Activated CD8-positive, alpha-beta memory T cell treated with anti-CD3 and anti-CD28 coated beads, Interleukin-2, amount 10 ng/mL, durations not matched to agents 7 days and 5 days (primary cell): ENCODE measurements around the gene PHACTR1. TPM values are rescaled to one million over a fixed set of nuclear protein-coding genes. Genes with fewer than 3 reads are reported as not detected.

Experiments
- ATAC-seq: fragments of 150-1000 bp; cut with Tn5 transposase; one replicate; pipeline ENCODE4 v1.10.0; 2021; ENCODE audit warnings: moderate library complexity
- CTCF ChIA-PET: fragments of 350-600 bp; sonication (Branson Sonifier 250); formaldehyde crosslinking; loops from one replicate; lab custom pipeline; 2021; ENCODE audit warnings: antibody characterized with exemption; lab: Charles Lee
- DNase-seq: peaks from one replicate; pipeline ENCODE4 v3.0.0-alpha.2; 2020
- H3K27ac Mint-ChIP-seq: one replicate; pipeline ENCODE4 v1.8.0; 2021; ENCODE audit warnings: mild to moderate bottlenecking, mixed read lengths
- H3K27me3 Mint-ChIP-seq: one replicate; pipeline ENCODE4 v1.8.0; 2021; ENCODE audit warnings: mixed read lengths
- H3K36me3 Mint-ChIP-seq: one replicate; pipeline ENCODE4 v1.8.0; 2021; ENCODE audit warnings: mild to moderate bottlenecking, mixed read lengths
- H3K4me1 Mint-ChIP-seq: one replicate; pipeline ENCODE4 v1.8.0; 2021; ENCODE audit warnings: mixed read lengths
- H3K4me3 Mint-ChIP-seq: one replicate; pipeline ENCODE4 v1.8.0; 2021; ENCODE audit warnings: mild to moderate bottlenecking, moderate library complexity, mixed read lengths
- H3K9me3 Mint-ChIP-seq: one replicate; pipeline ENCODE4 v1.8.0; 2022; ENCODE audit warnings: low read depth, mixed read lengths
- total RNA-seq, 2 experiments: library from RNA; stranded (reverse); gene quantifications; one replicate each; pipeline ENCODE4 v1.2.3, GENCODE V29; 2021

Gene PHACTR1
- total RNA-seq, 2 experiments from 2014 or later = 0.73 to 2.2 TPM

DNA sequence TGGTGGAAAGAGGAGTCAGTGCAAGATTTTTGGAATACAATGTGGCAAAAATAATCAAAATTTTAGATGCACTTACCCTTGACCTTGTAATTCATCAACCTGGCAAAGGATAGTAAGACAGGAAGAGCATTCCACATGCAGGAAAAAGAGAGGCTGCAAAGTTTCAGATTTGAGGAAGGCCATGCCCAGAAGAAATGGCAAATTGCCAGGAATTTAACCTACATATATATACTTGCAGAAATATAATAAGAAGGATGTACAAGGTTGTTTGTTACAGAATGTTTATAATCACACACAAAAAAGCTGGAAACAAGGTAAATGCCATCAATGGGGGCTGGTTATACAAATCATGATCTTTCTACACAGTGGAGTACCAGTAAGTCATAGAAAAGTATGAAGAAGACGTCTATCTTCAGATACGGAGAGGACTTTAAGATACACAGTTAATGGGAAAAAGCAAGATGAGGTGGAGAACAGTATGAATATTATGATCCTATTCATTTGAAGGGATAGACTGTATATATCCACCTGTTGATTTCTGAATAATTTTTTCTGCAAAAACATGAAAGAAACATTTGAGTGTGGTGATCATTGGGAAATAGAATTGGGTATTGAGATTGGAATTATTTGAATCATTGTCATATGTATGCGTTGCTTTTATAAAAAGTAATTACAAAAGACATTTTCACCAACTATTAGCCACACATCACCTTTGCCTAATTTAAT, 358.0 kb downstream of the PHACTR1 start:
- H3K27ac Mint-ChIP-seq = no peak overlapping the region
- ATAC-seq (no peak), DNase-seq (no peak)
- CTCF ChIA-PET = no interaction called here
- H3K9me3 Mint-ChIP-seq = no peaks in the 10 kb centered on the region
- H3K4me1 Mint-ChIP-seq = no peaks in the 10 kb centered on the region
- no peak overlapping the region for H3K4me3 Mint-ChIP-seq
- H3K36me3 Mint-ChIP-seq = no peaks in the 10 kb centered on the region
- H3K27me3 Mint-ChIP-seq = peaks cover 17% of the 10 kb centered on the region

DNA sequence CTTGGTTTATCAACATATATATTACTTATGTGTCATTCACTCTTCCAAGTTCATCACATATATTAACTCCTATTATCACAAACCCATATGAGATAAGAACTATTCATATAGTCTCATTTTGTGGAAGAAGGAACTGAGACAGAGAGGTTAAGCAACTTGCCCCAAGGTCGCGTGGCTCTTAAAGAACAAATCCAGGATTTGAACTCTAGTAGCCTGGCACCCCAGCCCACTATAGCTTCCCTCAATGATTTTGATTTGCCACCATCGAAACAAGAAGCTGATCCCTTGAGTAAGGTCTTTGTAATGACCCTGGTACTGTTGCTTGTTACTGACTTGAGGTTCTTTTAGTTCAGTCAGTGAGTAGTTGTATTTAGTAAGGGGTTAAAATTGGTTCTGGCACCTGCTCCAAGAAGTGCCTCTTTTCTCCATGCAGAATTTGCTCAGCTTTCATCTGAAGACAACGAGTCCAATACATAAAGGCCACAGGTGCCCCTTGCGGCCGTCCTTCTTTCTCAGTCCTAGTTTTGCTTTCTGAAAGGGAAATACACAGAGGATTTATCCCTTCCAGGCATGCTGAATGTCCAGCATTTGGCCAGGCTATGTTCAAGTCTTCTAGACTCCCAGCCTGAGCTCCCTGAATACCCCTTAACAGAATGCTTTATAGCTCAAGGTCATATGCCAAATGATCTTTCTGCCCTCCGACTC, 358.7 kb downstream of the PHACTR1 start:
- H3K27me3 Mint-ChIP-seq = peaks cover 20% of the 10 kb centered on the region
- no peaks in the 10 kb centered on the region for H3K9me3 Mint-ChIP-seq
- H3K4me3 Mint-ChIP-seq = no peak overlapping the region
- CTCF ChIA-PET = no interaction called here
- H3K27ac Mint-ChIP-seq = no peak overlapping the region
- ATAC-seq (no peak), DNase-seq (no peak)
- no peaks in the 10 kb centered on the region for H3K36me3 Mint-ChIP-seq
- H3K4me1 Mint-ChIP-seq = no peaks in the 10 kb centered on the region

DNA sequence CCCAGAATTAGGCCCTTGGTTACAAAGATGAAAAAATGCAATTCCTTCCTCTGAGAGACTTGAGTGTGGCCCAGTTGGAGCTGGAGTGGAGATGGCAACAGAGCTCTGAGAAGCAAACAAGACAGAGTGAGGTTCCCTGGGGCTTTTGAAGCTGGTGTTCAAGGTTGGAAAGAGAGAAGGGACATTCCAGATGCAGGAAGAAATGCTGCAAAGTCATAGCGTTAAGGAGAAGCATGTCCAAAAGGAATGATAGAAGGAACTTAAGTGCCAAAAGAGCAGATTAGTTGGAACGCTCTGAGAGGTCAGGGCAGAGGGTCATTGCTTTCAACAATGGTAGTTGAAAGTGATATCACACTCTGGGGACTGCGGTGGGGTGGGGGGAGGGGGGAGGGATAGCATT, 360.0 kb downstream of the PHACTR1 start:
- ATAC-seq (no peak), DNase-seq (no peak)
- H3K9me3 Mint-ChIP-seq = no peaks in the 10 kb centered on the region
- CTCF ChIA-PET = no interaction called here
- H3K36me3 Mint-ChIP-seq = no peaks in the 10 kb centered on the region
- H3K27me3 Mint-ChIP-seq = peaks cover 24% of the 10 kb centered on the region
- H3K4me3 Mint-ChIP-seq = no peak overlapping the region
- no peaks in the 10 kb centered on the region for H3K4me1 Mint-ChIP-seq
- H3K27ac Mint-ChIP-seq = no peak overlapping the region

GRCh38 chr6:13077117-13077516, 360.6 kb downstream of the PHACTR1 start:
- Mint-ChIP-seq H3K27ac (no peak overlapping the region), H3K4me3 (no peak overlapping the region), H3K36me3 (no peaks in the 10 kb centered on the region), H3K4me1 (no peaks in the 10 kb centered on the region), H3K9me3 (no peaks in the 10 kb centered on the region), H3K27me3 (peaks cover 24% of the 10 kb centered on the region)
- DNase-seq (no peak), ATAC-seq (no peak)
- CTCF ChIA-PET = no interaction called here

GRCh38 chr6:13079096-13079723, 362.6 kb downstream of the PHACTR1 start:
- peaks cover 17% of the 10 kb centered on the region for H3K27me3 Mint-ChIP-seq

DNA sequence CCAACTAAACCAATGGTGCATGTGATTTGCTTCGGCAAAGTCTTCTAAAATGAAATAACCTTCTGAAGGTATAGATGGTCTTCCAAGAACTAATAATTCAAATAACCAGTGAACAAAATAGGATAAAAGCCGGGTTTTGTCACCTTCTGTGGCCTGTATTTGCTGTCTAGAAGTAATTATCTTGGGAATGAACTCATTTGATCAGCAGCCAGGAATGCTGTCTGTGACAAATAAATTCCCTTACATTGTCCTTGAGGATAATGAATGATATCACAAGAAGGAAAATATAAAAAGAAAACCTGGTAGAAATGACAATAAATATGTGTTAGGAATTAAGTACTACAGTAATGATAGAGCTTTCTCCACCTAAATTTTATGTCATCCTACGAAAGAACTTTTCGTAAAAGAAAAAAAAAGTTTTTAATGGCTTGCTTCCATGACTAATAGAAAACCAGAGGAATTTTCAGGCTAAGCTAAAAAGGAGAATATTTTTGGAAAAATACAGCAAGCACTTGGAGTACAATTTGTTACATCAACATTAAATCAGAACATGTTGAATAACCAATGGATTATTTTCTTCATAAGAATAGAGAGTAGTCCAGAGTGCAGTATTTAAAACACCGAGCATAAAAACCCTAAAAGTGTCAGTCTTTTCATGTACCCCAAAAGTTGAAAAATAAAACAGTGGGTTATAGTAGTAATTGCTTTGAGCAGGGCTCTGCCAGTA, 364.1 kb downstream of the PHACTR1 start:
- no peaks in the 10 kb centered on the region for H3K4me1 Mint-ChIP-seq
- CTCF ChIA-PET = no interaction called here
- DNase-seq (no peak), ATAC-seq (no peak)
- H3K27ac Mint-ChIP-seq = no peak overlapping the region
- H3K9me3 Mint-ChIP-seq = no peaks in the 10 kb centered on the region
- no peak overlapping the region for H3K4me3 Mint-ChIP-seq
- H3K36me3 Mint-ChIP-seq = no peaks in the 10 kb centered on the region
- H3K27me3 Mint-ChIP-seq = peaks cover 14% of the 10 kb centered on the region

More at GRCh38 chr6:13079096-13079723, 362.6 kb downstream of the PHACTR1 start:
- CTCF ChIA-PET = no interaction called here
- Mint-ChIP-seq H3K4me3 (no peak overlapping the region), H3K9me3 (no peaks in the 10 kb centered on the region), H3K27ac (no peak overlapping the region), H3K4me1 (no peaks in the 10 kb centered on the region), H3K36me3 (no peaks in the 10 kb centered on the region)
- no peak for ATAC-seq
- DNase-seq = no peak

- ATAC-seq = no peak
- Mint-ChIP-seq H3K4me3 (no peak overlapping the region), H3K36me3 (no peaks in the 10 kb centered on the region), H3K4me1 (no peaks in the 10 kb centered on the region), H3K27me3 (peaks cover 9% of the 10 kb centered on the region), H3K27ac (no peak overlapping the region), H3K9me3 (no peaks in the 10 kb centered on the region)
- CTCF ChIA-PET = no interaction called here
- DNase-seq = no peak
Measured at GRCh38 chr6:13081189-13081563, 364.6 kb downstream of the PHACTR1 start.

GRCh38 chr6:13089296-13089994, 372.9 kb downstream of the PHACTR1 start:
- Mint-ChIP-seq H3K36me3 (no peaks in the 10 kb centered on the region), H3K4me3 (no peak overlapping the region), H3K27ac (no peak overlapping the region), H3K27me3 (peaks cover 8% of the 10 kb centered on the region), H3K9me3 (no peaks in the 10 kb centered on the region), H3K4me1 (no peaks in the 10 kb centered on the region)
- no peak for DNase-seq
- no peak for ATAC-seq
- CTCF ChIA-PET = no interaction called here

DNA sequence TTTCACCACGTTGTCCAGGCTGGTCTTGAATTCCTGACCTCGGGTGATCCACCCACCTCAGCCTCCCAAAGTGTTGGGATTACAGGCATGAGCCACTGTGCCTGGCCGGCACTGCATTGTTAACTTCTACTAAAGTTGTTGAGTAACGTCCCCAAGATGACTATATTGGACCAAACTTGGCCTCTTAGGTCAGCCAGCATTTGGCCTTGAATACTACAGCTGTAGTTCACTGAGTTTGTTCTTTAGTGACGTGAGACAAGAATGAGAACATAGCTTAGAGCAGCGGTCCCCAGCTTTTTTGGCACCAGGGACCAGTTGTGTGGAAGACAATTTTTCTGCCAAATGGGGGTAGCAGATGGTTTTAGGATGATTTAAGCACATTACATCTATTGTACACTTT, 374.6 kb downstream of the PHACTR1 start:
- no peak overlapping the region for H3K4me3 Mint-ChIP-seq

DNA sequence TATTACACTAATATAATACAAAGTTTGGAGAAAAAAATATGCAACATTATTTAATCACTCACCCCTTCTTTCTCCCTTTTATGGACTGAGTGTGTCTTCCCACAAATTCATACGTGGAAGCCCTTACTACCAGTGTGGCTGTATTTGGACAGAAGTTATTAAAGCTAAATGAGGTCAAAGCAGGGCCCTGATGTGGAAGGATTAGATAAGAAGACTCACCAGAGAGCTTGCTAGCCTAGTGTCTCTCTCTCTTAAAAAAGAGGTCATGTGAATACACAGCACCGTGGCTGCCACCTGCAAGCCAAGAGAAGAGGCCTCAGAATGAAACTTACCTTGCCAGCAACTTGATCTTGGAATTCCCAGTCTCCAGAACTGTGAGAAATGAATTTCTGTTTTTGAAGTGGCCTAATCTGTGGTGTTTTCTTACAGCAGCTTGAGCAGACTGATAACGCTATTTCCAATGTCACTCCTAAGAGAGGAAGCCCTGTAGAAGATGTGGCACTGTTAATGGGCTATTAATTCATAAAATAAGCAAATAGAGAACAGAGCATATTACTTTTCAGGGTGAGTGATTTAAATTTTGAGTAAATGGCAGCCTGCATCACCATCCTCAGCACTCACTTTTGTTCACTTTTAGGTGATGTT, 378.3 kb downstream of the PHACTR1 start:
- Mint-ChIP-seq H3K4me3 (no peak overlapping the region), H3K36me3 (no peaks in the 10 kb centered on the region), H3K9me3 (no peaks in the 10 kb centered on the region), H3K27ac (no peak overlapping the region), H3K4me1 (no peaks in the 10 kb centered on the region), H3K27me3 (peaks cover 3% of the 10 kb centered on the region)
- CTCF ChIA-PET = no interaction called here
- DNase-seq (no peak), ATAC-seq (no peak)

More for the DNA sequence above, 374.6 kb downstream of the PHACTR1 start:
- Mint-ChIP-seq H3K36me3 (no peaks in the 10 kb centered on the region), H3K9me3 (no peaks in the 10 kb centered on the region), H3K4me1 (no peaks in the 10 kb centered on the region), H3K27ac (no peak overlapping the region), H3K27me3 (peaks cover 11% of the 10 kb centered on the region)
- DNase-seq = no peak
- CTCF ChIA-PET = no interaction called here
- ATAC-seq = no peak

GRCh38 chr6:13096084-13096483, 379.5 kb downstream of the PHACTR1 start:
- DNase-seq (no peak), ATAC-seq (no peak)
- H3K27me3 Mint-ChIP-seq = peaks cover 8% of the 10 kb centered on the region
- H3K4me1 Mint-ChIP-seq = no peaks in the 10 kb centered on the region
- CTCF ChIA-PET = no interaction called here
- no peaks in the 10 kb centered on the region for H3K9me3 Mint-ChIP-seq
- H3K4me3 Mint-ChIP-seq = no peak overlapping the region
- H3K36me3 Mint-ChIP-seq = no peaks in the 10 kb centered on the region
- no peak overlapping the region for H3K27ac Mint-ChIP-seq

- no peak overlapping the region for H3K27ac Mint-ChIP-seq
- H3K36me3 Mint-ChIP-seq = no peaks in the 10 kb centered on the region
- DNase-seq (no peak), ATAC-seq (no peak)
- H3K4me1 Mint-ChIP-seq = no peaks in the 10 kb centered on the region
- no peak overlapping the region for H3K4me3 Mint-ChIP-seq
- CTCF ChIA-PET = no interaction called here
- no peaks in the 10 kb centered on the region for H3K9me3 Mint-ChIP-seq
- peaks cover 14% of the 10 kb centered on the region for H3K27me3 Mint-ChIP-seq
Measured at GRCh38 chr6:13097454-13097853, 380.9 kb downstream of the PHACTR1 start.

DNA sequence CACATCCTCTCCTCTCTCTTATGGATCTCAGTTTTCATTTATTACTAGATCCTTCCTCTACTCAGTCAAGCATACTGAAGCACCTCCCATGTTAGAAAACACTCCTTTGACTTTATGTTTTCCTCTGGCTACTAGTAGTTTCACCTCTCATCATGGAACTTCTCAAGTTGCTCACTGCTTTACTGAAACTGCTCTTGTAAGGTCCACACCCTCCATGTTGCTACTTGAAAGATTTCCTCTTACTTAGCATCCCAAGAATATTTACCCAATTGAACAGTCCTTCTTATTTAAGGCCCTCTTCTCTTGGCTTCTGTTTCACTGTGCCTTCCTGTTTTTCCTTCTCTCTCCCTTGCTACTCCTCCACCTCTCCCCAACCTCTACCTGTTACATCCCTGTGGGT, 381.4 kb downstream of the PHACTR1 start:
- H3K27me3 Mint-ChIP-seq = peaks cover 19% of the 10 kb centered on the region
- ATAC-seq (no peak), DNase-seq (no peak)
- CTCF ChIA-PET = no interaction called here
- H3K9me3 Mint-ChIP-seq = no peaks in the 10 kb centered on the region
- no peak overlapping the region for H3K27ac Mint-ChIP-seq
- H3K4me3 Mint-ChIP-seq = no peak overlapping the region
- H3K4me1 Mint-ChIP-seq = no peaks in the 10 kb centered on the region
- no peaks in the 10 kb centered on the region for H3K36me3 Mint-ChIP-seq
